Parathyroid adenoma (tissue), 2 donors: ENCODE data around the gene MARCHF4.

Experiments used
- H2AFZ ChIP-seq: fragments of 300-600 bp; sonication (generic); one replicate; pipeline ENCODE4 v1.7.0; 2017; ENCODE audit warnings: antibody characterized with exemption, mild to moderate bottlenecking
- H3K27ac ChIP-seq: fragments of 300-600 bp; sonication (generic); one replicate; pipeline ENCODE4 v1.7.0; 2017
- H3K27me3 ChIP-seq: fragments of 300-600 bp; sonication (generic); one replicate; pipeline ENCODE4 v1.7.0; 2017; ENCODE audit warnings: low read length; ENCODE audit not compliant: control insufficient read depth, insufficient read depth
- H3K36me3 ChIP-seq: fragments of 300-600 bp; sonication (generic); one replicate; pipeline ENCODE4 v1.7.0; 2017; ENCODE audit warnings: low read length; ENCODE audit not compliant: control insufficient read depth, insufficient read depth
- H3K4me1 ChIP-seq: fragments of 300-600 bp; sonication (generic); one replicate; pipeline ENCODE4 v1.7.0; 2017; ENCODE audit warnings: control low read depth
- H3K4me2 ChIP-seq: fragments of 300-600 bp; sonication (generic); one replicate; pipeline ENCODE4 v1.7.0; 2017; ENCODE audit warnings: low read length
- H3K4me3 ChIP-seq: fragments of 300-600 bp; sonication (generic); one replicate; pipeline ENCODE4 v1.7.0; 2017; ENCODE audit warnings: low read depth, low read length
- H3K79me2 ChIP-seq: fragments of 300-600 bp; sonication (generic); one replicate; pipeline ENCODE4 v1.7.0; 2017; ENCODE audit warnings: control low read depth
- H3K9ac ChIP-seq: fragments of 300-600 bp; sonication (generic); one replicate; pipeline ENCODE4 v1.7.0; 2017; ENCODE audit warnings: mild to moderate bottlenecking
- H3K9me3 ChIP-seq: fragments of 300-600 bp; sonication (generic); one replicate; pipeline ENCODE4 v1.7.0; 2017; ENCODE audit warnings: low read length; ENCODE audit not compliant: control insufficient read depth
- TF ChIP-seq, protein P1 (sequence below): fragments of 300-600 bp; sonication (generic); IDR thresholded peaks from one replicate; pipeline ENCODE4 v1.7.0; 2017; ENCODE audit warnings: antibody characterized with exemption, mild to moderate bottlenecking
- donor health status: primary hyperparathyroidism.

MARCHF4 gene

DNA sequence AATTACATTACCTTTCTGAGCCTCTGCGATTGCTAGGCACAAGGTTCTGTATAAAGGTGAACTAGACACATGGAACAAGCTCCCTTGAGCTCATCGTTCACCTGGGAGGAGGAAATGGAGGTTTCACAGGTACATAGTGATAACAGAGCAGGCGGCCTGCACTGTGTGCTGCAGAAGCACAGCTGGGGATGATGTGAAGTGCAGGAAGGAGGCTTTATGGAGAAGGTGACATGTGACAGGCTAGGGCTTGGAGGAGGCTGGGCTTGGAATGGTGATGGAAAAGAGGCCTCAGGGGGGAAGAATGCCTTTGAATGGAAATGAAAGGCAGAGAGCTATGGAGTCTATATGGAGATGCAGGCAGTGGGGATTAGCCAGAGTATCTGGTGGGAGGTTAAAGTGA is 22.9 kb downstream of the MARCHF4 start:
- Histone ChIP-seq H3K79me2 (peaks cover 3% of the 10 kb centered on the region), H3K9me3 (no peaks in the 10 kb centered on the region), H3K9ac (no peak overlapping the region), H2AFZ (no peak overlapping the region), H3K4me1 (no peaks in the 10 kb centered on the region), H3K36me3 (no peaks in the 10 kb centered on the region), H3K4me3 (no peak overlapping the region), H3K27me3 (no peaks in the 10 kb centered on the region), H3K27ac (no peak overlapping the region), H3K4me2 (no peak overlapping the region)
- TF ChIP-seq, protein P1, sequence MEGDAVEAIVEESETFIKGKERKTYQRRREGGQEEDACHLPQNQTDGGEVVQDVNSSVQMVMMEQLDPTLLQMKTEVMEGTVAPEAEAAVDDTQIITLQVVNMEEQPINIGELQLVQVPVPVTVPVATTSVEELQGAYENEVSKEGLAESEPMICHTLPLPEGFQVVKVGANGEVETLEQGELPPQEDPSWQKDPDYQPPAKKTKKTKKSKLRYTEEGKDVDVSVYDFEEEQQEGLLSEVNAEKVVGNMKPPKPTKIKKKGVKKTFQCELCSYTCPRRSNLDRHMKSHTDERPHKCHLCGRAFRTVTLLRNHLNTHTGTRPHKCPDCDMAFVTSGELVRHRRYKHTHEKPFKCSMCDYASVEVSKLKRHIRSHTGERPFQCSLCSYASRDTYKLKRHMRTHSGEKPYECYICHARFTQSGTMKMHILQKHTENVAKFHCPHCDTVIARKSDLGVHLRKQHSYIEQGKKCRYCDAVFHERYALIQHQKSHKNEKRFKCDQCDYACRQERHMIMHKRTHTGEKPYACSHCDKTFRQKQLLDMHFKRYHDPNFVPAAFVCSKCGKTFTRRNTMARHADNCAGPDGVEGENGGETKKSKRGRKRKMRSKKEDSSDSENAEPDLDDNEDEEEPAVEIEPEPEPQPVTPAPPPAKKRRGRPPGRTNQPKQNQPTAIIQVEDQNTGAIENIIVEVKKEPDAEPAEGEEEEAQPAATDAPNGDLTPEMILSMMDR: no peak

DNA sequence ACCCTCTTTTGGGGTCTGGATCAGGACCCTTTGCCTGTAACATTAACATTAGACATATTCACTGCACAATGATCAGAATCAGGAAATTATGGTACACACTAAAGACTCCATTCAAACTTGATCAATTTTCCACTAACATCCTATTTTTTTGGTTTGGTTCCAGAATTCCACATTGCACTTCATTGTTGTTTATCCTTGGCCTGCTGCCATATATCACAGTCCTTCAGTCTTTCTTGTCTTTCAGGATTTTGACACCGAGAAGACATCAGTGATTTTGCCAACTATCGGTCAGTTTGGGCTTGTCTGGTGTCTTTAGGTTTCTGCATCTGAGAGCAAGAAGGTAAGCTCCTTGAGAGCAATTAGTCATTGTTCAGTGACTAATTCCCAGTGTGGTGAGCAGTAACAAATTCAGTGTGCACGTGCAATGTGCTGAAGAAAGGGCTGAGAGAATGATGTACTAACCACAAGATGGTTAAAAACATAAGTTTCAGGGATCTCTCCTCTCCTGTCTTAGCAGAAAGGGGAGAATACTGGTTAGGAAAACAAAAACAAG is 23.5 kb downstream of the MARCHF4 start:
- Histone ChIP-seq H3K36me3 (no peaks in the 10 kb centered on the region), H3K4me3 (no peak overlapping the region), H3K4me1 (no peaks in the 10 kb centered on the region), H3K4me2 (no peak overlapping the region), H3K27ac (no peak overlapping the region), H3K27me3 (no peaks in the 10 kb centered on the region), H2AFZ (no peak overlapping the region), H3K9me3 (no peaks in the 10 kb centered on the region), H3K9ac (no peak overlapping the region), H3K79me2 (peaks cover 3% of the 10 kb centered on the region)
- TF ChIP-seq, protein P1: no peak

DNA sequence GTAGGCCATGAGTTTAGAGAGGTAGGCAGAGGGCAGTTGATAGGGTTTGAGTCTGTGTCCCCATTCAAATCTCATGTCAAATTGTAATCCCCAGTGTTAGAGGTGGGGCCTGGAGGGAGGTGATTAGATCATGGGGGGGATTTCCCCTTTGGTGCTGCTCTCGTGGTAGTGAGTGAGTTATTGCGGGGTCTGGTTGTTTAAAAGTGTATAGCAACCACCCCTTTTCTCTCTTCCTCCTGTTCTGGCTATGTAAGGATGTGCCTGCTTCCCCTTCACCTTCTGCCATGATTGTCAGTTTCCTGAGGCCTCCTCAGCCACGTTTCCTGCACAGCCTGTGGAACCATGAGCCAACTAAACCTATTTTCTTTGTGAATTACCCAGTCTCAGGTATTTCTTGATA is 25.5 kb downstream of the MARCHF4 start:
- Histone ChIP-seq H3K9ac (no peak overlapping the region), H3K27me3 (no peaks in the 10 kb centered on the region), H3K79me2 (peaks cover 3% of the 10 kb centered on the region), H3K4me2 (no peak overlapping the region), H3K4me3 (no peak overlapping the region), H2AFZ (no peak overlapping the region), H3K36me3 (no peaks in the 10 kb centered on the region), H3K9me3 (no peaks in the 10 kb centered on the region), H3K4me1 (no peaks in the 10 kb centered on the region), H3K27ac (no peak overlapping the region)
- TF ChIP-seq, protein P1: no peak

DNA sequence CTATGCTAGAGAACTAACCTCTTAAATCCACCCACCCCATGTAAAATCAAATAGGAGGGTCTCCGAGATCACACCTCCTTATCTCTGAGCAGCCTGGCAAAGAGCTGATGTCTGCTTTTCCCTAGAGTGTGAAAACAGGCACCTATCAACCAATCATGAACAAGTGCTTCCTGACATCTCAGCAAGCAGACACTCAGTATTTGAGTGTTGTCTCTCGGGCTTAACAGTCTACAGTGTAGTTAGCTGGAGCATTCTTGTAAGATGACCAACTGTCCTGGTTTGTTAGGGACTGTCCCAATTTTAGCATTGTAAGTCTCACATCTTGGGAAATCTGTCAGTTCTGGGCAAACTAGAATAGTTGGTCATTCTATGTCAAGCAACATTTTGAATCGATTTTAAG is 26.4 kb downstream of the MARCHF4 start:
- H3K27me3 ChIP-seq: no peaks in the 10 kb centered on the region
- TF ChIP-seq, protein P1: no peak

DNA sequence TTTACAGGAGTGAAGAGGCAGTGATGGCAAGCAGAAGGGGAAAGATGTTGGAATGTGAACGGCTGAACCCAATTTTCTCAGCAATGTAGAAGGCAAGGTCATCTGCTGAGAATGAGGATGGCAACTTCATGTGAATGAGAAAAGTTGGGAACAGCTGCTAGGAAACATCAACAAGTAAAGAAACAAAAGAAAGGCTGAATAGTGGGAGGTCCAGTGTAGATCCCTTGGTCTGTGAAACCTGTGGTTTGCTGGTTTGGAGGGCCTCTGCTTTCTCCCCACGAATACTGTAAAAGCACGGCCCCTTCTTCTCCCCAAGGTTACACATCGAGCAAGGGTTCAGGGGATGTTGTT is 27.4 kb downstream of the MARCHF4 start:
- H3K4me3 ChIP-seq: no peak overlapping the region
- no peaks in the 10 kb centered on the region for H3K4me1 ChIP-seq
- H2AFZ ChIP-seq: no peak overlapping the region
- no peaks in the 10 kb centered on the region for H3K27me3 ChIP-seq
- H3K79me2 ChIP-seq: peaks cover 3% of the 10 kb centered on the region
- H3K36me3 ChIP-seq: no peaks in the 10 kb centered on the region
- no peak overlapping the region for H3K4me2 ChIP-seq
- TF ChIP-seq, protein P1: no peak
- no peak overlapping the region for H3K27ac ChIP-seq
- no peak overlapping the region for H3K9ac ChIP-seq
- H3K9me3 ChIP-seq: no peaks in the 10 kb centered on the region

More for the DNA sequence above, 26.4 kb downstream of the MARCHF4 start:
- no peaks in the 10 kb centered on the region for H3K36me3 ChIP-seq
- no peak overlapping the region for H3K9ac ChIP-seq
- H3K4me2 ChIP-seq: no peak overlapping the region
- H3K4me3 ChIP-seq: no peak overlapping the region
- H3K9me3 ChIP-seq: no peaks in the 10 kb centered on the region
- no peak overlapping the region for H2AFZ ChIP-seq
- H3K27ac ChIP-seq: no peak overlapping the region
- H3K79me2 ChIP-seq: peaks cover 3% of the 10 kb centered on the region
- no peaks in the 10 kb centered on the region for H3K4me1 ChIP-seq
